Prostate gland (tissue), 2 donors: ENCODE measurements around the gene TATDN3.

Experiments
- POLR2A ChIP-seq: fragments of 450-650 bp; IDR thresholded peaks from one replicate; pipeline ENCODE4 v1.6.1; 2016; ENCODE audit warnings: antibody characterized with exemption, mild to moderate bottlenecking
- TF ChIP-seq, protein P1 (sequence below), 4 experiments: fragments of 200-600 bp in 2 of 4; fragments of 450-650 bp in 2 of 4; sonication (generic) in 2 of 4; IDR thresholded peaks; 1 replicate in 3 of 4; 2 replicates in 1 of 4; pipeline ENCODE4 v1.5.1; 2016 to 2019; ENCODE audit warnings: antibody characterized with exemption in 4 of 4, mild to moderate bottlenecking in 2 of 4, moderate library complexity in 2 of 4

DNA sequence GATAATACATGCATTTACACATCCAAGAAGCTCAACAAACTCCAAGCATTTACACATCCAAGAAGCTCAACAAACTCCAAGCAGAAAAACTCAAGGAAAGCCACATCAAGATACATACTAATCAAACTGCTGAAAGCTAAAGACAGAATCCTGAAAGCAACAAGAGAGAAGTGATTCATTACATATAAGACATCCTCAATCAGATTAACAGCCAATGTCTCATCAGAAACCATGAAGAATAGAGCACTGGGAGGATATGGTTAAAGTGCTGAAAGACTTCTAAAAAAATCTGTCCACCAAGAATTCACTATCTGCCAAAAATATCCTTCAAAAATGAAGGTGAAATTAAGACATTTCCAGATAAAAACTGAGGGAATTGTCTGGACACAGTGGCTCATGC lies 46.4 kb upstream of the TATDN3 start:
- TF ChIP-seq, protein P1, sequence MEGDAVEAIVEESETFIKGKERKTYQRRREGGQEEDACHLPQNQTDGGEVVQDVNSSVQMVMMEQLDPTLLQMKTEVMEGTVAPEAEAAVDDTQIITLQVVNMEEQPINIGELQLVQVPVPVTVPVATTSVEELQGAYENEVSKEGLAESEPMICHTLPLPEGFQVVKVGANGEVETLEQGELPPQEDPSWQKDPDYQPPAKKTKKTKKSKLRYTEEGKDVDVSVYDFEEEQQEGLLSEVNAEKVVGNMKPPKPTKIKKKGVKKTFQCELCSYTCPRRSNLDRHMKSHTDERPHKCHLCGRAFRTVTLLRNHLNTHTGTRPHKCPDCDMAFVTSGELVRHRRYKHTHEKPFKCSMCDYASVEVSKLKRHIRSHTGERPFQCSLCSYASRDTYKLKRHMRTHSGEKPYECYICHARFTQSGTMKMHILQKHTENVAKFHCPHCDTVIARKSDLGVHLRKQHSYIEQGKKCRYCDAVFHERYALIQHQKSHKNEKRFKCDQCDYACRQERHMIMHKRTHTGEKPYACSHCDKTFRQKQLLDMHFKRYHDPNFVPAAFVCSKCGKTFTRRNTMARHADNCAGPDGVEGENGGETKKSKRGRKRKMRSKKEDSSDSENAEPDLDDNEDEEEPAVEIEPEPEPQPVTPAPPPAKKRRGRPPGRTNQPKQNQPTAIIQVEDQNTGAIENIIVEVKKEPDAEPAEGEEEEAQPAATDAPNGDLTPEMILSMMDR (IDR thresholded peaks at IDR 0.05): no peak
- no peak for TF ChIP-seq POLR2A
